ES-I3 (cell line): Measurements from ENCODE around the gene BABAM2.
"Not testable (repeated sequence)": the region's sequence is repeated elsewhere in the genome, so short reads cannot be mapped to it uniquely, and the experiment has no call there.

Source experiments
- H3K36me3 ChIP-seq: 2 replicates; pipeline ENCODE4 v1.6.1; 2013; ENCODE audit warnings: mild to moderate bottlenecking, low read length, control low read depth, moderate library complexity; ENCODE audit not compliant: insufficient read depth
- H3K4me1 ChIP-seq: 2 replicates; pipeline ENCODE4 v1.6.1; 2013; ENCODE audit warnings: mild to moderate bottlenecking, control low read depth, low read length; ENCODE audit not compliant: insufficient read depth
- H3K9ac ChIP-seq: 2 replicates; pipeline ENCODE4 v1.6.1; 2013; ENCODE audit warnings: low read depth, mild to moderate bottlenecking, low read length, moderate library complexity
- H3K9me3 ChIP-seq: 2 replicates; pipeline ENCODE4 v1.6.1; 2013; ENCODE audit warnings: mild to moderate bottlenecking, low read length, moderate library complexity; ENCODE audit not compliant: control insufficient read depth, insufficient read depth

BABAM2 gene

GRCh38 chr2:27958711-27959378, 68.3 kb downstream of the BABAM2 start:
- H3K36me3 ChIP-seq: no peaks in the 10 kb centered on the region
- H3K9ac ChIP-seq: no peak overlapping the region
- peaks cover 9% of the 10 kb centered on the region; the same call in 1 of the 2 replicates for H3K4me1 ChIP-seq
- H3K9me3 ChIP-seq: no peaks in the 10 kb centered on the region

GRCh38 chr2:27959496-27959895, 69.0 kb downstream of the BABAM2 start:
- H3K9me3 ChIP-seq: no peaks in the 10 kb centered on the region; the same call in 1 of the 2 replicates
- peaks cover 9% of the 10 kb centered on the region; the same call in 1 of the 2 replicates for H3K4me1 ChIP-seq
- no peak overlapping the region for H3K9ac ChIP-seq
- H3K36me3 ChIP-seq: no peaks in the 10 kb centered on the region

DNA sequence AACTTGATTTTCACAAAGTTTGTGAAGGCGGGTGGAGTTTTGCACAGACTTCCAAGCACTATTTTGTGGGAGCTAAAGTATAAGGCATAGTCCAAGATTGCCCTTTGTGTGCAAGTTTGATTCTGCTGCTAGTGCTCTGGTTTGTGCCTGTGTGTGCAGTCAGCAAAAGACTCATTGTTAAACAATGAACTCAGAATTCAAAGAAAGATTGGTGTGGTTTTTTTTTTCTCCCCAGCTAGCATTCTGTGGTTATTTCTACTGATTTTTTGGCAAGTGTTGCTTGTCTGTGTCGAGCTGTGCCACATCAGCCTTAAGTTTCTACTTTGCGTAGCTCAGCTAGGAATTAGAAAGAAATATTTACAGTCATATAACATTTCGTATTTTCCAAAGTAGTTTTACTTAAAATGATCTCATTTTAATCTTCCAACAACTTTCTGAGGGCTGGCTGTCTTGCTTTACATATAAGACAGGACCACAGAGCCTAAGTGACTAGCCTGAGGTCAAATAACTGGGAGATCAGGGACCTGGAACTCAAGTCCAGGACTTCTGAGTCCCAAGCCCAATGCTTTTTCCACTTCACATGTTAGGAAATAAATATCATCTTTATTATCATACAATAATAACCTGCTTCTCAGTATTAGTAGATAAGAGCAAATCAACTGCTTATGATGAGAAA, 69.8 kb downstream of the BABAM2 start:
- H3K4me1 ChIP-seq: peaks cover 4% of the 10 kb centered on the region; the same call in 1 of the 2 replicates
- H3K9ac ChIP-seq: no peak overlapping the region
- H3K9me3 ChIP-seq: no peaks in the 10 kb centered on the region; the same call in 1 of the 2 replicates
- no peaks in the 10 kb centered on the region for H3K36me3 ChIP-seq

DNA sequence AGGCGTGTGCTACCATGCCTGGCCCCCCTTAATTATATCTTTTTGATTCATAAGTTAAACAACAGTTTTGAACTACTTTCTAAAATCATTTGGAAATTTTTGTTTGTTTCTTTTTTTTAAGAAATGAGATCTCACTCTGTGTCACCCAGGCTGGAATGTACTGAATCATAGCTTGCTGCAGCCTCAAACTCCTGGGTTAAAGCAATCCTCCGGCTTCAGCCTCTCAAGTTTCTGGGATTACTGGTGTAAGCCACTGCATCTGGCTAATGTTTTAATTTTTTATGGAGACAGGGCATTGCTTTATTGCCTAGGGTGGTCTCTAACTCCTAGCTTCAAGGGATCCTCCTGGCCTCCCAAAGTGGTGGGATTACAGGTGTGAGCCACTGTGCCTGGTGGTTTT, 71.5 kb downstream of the BABAM2 start:
- Histone ChIP-seq H3K9ac (no peak overlapping the region), H3K9me3 (no peaks in the 10 kb centered on the region; the same call in 1 of the 2 replicates), H3K36me3 (no peaks in the 10 kb centered on the region), H3K4me1 (peaks cover 3% of the 10 kb centered on the region; the same call in 1 of the 2 replicates)

DNA sequence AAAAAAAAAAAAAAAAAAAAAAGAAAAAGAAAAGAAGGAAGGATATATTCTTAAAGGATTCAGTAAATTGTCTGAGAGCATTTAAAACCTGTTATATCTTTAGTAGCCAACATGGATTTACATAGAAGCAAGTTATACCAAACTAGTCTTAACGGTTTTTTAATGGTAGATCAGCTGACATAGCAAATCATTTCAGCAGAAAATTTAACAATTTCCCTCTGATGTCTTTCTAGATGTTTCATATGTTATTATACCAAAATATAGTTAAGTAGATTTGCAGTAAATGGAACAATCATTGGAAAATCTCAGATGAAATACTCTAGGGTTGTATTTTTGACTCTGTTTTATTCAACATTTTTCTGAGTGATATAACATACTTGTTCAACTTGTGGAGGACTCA, 72.9 kb downstream of the BABAM2 start:
- Histone ChIP-seq H3K9me3 (no peaks in the 10 kb centered on the region; the same call in 1 of the 2 replicates), H3K9ac (no peak overlapping the region), H3K36me3 (no peaks in the 10 kb centered on the region), H3K4me1 (peaks cover 3% of the 10 kb centered on the region; the same call in 1 of the 2 replicates)

DNA sequence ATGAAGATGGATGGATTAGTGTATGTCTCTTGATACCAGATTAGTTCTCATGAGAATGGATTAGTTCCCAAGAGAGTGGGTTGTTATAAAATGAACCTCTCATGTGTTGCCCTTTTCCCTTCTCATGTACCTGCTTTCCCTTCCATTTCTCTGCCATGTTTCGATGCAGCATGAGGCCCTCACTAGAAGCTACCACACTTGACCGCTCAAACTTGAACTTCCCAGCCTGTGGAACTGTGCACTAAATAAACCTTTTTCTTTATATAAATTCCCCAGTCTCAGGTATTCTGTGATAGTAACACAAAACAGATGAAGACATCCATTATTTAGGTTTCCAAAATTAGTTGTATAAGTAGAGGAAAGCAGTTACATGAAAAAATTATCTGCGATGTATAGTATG, 73.5 kb downstream of the BABAM2 start:
- no peak overlapping the region for H3K9ac ChIP-seq
- H3K9me3 ChIP-seq: no peaks in the 10 kb centered on the region; the same call in 1 of the 2 replicates
- H3K36me3 ChIP-seq: no peaks in the 10 kb centered on the region
- peaks cover 3% of the 10 kb centered on the region; the same call in 1 of the 2 replicates for H3K4me1 ChIP-seq

DNA sequence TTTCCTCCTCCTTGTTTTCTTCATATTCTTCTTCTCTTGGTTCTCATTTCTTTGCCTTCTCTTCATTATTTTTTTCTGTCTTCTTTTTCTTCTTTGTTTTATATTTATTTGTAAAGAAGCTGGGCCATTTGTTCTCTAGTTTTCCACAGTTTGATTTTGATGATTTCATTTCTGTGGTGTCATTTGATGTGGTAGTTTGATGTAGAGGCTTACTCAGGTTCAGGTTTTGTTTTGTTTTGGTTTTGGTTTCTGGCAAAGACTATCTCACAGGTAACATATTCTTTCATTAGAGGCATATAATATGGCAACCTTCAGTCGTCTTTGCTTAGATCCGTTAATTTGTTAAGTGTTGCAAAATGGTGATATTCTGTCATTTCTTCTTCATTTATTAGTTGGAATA, 75.3 kb downstream of the BABAM2 start:
- no peaks in the 10 kb centered on the region; the same call in 1 of the 2 replicates for H3K9me3 ChIP-seq
- no peaks in the 10 kb centered on the region for H3K36me3 ChIP-seq

GRCh38 chr2:27966466-27966865, 75.9 kb downstream of the BABAM2 start:
- Histone ChIP-seq H3K9ac (no peak overlapping the region), H3K9me3 (no peaks in the 10 kb centered on the region; the same call in 1 of the 2 replicates), H3K4me1 (no peaks in the 10 kb centered on the region), H3K36me3 (no peaks in the 10 kb centered on the region)

More for the DNA sequence above, 75.3 kb downstream of the BABAM2 start:
- Histone ChIP-seq H3K9ac (no peak overlapping the region), H3K4me1 (no peaks in the 10 kb centered on the region)

- H3K9ac ChIP-seq: no peak overlapping the region
- no peaks in the 10 kb centered on the region; the same call in 1 of the 2 replicates for H3K9me3 ChIP-seq
- no peaks in the 10 kb centered on the region for H3K36me3 ChIP-seq
- no peaks in the 10 kb centered on the region for H3K4me1 ChIP-seq
These were observed 76.5 kb downstream of the BABAM2 start for GRCh38 chr2:27967076-27967475.

DNA sequence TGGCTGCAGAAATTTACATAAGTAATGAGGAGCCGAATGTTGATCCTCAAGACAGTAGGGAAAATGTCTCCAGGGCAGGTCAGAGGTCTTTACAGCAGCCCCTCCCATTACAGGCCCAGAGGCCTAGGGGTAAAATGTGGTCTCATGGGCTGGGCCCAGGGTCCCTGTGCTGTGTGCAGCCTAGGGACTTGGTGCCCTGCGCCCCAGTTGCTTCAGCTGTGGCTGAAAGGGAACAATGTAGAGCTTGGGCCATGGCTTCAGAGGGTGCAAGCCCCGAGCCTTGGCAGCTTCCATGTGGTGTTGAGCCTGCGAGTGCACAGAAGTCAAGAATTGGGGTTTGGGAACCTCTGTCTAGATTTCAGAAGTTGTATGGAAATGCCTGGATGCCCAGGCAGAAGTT, 77.5 kb downstream of the BABAM2 start:
- H3K9ac ChIP-seq, H3K9me3 ChIP-seq, H3K4me1 ChIP-seq, H3K36me3 ChIP-seq: not testable (repeated sequence)

DNA sequence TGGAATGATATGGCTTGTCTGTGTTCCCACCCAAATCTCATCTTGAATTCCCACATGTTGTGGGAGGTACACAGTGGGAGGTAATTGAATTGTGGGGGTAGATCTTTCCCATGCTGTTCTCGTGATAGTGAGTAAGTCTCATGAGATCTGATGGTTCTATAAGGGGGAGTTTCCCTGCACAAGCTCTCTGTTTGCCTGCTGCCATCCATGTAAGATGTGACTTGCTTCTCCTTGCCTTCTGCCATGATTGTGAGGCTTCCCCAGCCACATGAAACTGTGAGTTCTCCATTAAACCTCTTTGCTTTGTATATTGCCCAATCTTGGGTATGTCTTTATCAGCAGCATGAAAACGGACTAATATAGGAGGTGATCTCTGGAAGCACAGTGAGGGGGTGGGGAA, 78.4 kb downstream of the BABAM2 start:
- H3K4me1 ChIP-seq, H3K9me3 ChIP-seq, H3K9ac ChIP-seq, H3K36me3 ChIP-seq: not testable (repeated sequence)

GRCh38 chr2:27972311-27972710, 81.8 kb downstream of the BABAM2 start:
- H3K9me3 ChIP-seq: no peaks in the 10 kb centered on the region
- peaks cover 8% of the 10 kb centered on the region; the same call in 1 of the 2 replicates for H3K4me1 ChIP-seq
- H3K36me3 ChIP-seq: no peaks in the 10 kb centered on the region
- H3K9ac ChIP-seq: no peak overlapping the region

DNA sequence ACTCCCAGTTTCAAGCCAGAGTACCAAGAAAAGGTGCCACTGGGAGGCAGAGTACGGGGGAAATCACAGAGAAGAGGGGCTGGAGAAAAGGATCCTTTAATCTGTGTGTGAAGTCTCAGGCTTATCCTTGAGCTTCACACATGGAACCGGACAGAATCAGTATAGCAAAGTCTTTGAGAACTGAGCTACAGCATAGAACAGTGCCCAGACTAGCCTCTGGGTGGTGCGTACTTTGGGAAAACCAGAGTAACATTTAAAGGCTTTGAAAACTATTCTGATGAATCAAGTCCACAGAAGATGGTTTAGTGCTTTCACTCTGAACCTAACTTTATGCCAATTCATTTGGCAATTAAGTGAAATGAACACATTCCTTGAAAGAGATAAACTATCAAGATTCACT, 83.1 kb downstream of the BABAM2 start:
- Histone ChIP-seq H3K4me1 (peaks cover 8% of the 10 kb centered on the region; the same call in 1 of the 2 replicates), H3K9ac (no peak overlapping the region), H3K9me3 (no peaks in the 10 kb centered on the region), H3K36me3 (no peaks in the 10 kb centered on the region)

DNA sequence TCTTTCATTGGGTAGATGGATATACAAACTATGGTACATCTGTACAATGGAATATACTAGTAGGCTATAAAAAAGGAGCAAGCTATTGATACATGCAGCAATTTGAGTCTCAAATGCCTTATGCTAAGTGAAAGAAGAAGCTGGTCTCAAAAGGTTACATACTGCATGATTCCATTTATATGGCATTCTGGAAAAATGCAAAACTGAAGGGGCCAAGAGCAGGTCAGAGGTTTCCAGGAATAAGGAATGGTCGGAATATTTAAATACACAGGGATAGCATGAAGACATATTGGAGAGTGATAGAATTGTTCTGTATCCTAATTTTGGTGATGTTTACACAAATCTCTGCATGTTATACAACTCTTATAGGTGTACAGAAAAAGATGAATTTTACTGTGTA, 85.8 kb downstream of the BABAM2 start:
- H3K9me3 ChIP-seq: no peaks in the 10 kb centered on the region
- no peak overlapping the region for H3K9ac ChIP-seq
- H3K4me1 ChIP-seq: peaks cover 8% of the 10 kb centered on the region; the same call in 1 of the 2 replicates
- H3K36me3 ChIP-seq: no peaks in the 10 kb centered on the region
